Measurements from ENCODE around the gene FOXN4.

Gene FOXN4

GRCh38 chr12:109304485-109304884, 4.6 kb downstream of the FOXN4 start:
- DNase-seq: peak; percentile 63 to 92 (median 82)

GRCh38 chr12:109302770-109303169, 6.3 kb downstream of the FOXN4 start:
- DNase-seq: no peak

GRCh38 chr12:109302358-109302757, 6.7 kb downstream of the FOXN4 start:
- DNase-seq: peak in 2 of 3 experiments; percentile 30 to 60

- DNase-seq: no peak
Measured at GRCh38 chr12:109301643-109302168, 7.4 kb downstream of the FOXN4 start.

- no peak for DNase-seq
Measured at GRCh38 chr12:109299849-109300248, 9.2 kb downstream of the FOXN4 start.

DNA sequence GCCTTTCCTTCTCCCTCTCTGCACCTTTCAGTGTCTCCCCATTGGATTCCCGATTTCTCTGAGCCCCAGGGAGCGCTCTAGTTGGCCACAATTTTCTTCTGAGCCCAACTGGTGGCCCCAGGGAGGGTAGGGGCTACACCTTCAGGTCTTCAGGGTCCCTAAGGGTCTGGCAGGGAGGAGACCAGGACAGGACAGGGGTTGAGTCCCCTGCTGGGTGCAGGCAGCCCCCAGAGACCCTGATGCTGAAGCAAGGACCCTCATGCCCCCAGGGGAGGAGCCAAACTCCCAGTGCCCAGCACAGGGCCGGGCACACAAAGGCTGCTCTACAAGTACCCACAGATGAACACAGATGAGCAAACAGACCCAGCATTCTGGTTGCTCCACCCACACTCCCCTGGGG, 12.7 kb downstream of the FOXN4 start:
- no peak for DNase-seq

- no peak for DNase-seq
Measured at GRCh38 chr12:109295764-109296425, 13.2 kb downstream of the FOXN4 start.

GRCh38 chr12:109294286-109294796, 14.7 kb downstream of the FOXN4 start:
- no peak for DNase-seq

DNA sequence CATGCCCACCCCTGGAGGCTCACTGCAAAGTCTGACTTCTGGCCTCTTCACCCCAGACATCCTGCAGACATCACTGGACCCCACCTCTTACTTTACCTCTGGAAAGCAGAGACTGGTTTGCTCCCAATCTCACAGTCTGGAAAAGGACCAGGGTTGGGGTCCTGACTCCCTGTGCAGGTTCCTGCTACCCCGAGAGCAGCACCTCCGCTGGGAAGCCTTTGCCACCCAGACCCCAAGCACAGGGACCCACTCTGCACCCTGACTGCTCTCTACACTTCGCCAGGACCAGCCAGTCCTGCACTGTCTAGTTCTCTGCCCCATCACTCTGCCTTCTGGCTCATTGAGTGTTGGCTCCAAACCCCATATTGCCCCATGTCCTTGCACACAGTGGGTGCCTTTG, 16.0 kb downstream of the FOXN4 start:
- DNase-seq: no peak

GRCh38 chr12:109292342-109292711, 16.8 kb downstream of the FOXN4 start:
- no peak for DNase-seq

DNA sequence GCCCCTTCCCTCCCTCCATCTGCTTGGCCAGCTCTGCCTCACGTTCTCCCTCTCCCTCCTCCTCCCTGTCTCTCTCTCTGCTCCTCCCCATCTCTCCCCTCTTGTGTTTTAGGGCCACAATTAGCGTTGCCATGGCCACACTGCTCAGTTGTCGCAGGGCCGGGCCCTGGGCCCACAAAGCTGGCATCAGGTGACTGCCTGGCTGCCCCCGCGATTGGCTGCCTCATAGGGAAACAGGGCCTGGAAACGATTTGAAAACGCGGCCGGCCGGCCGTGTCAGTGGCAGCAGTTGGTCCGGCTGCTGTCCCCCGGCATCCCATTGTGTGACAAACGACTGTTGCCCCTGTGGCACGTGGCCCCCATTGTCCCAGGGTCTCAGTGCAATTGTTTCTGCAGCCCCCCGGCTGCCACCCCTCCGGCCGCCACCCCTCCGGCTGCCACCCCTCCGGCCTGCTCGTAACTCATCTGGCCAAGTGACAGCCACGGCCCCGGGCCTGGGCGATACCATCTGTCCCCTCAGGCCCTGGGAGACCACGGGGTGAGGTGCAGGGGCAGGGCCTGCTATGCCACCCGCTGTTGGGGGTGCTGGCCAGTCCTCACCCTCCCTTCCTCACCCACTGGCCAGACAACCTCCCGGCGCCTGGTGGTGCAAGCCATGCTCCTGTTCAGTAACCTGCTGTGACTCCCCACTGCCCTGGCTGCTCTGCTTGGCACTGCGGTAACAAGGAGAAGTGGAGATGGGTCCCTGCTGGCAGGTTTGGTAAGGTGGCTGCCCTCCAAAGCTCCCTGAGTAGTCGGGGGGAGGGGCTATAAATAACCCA, 17.4 kb downstream of the FOXN4 start:
- peak; percentile 98 to 99 (median 98) for DNase-seq

GRCh38 chr12:109291117-109291516, 18.0 kb downstream of the FOXN4 start:
- DNase-seq: no peak

DNA sequence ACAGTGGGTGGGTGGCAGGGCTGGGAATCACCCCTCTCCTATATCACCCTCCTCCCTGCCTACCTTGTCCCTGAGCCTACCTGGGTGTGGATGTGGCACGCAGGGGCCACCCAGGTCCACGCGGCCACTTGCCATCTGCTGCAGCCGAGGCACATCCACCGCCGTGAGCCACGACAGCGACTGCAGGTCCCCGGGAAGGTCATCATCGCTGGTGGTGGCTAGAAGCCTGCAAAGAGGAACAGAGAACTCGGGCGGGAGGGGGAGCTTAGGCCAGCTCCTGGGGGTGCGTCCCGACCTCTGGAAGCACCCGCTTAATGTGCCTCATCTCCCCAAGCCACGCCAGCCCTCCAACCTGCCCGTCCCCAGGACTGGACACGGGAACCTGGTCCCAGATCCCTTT, 19.0 kb downstream of the FOXN4 start:
- DNase-seq: no peak

GRCh38 chr12:109289551-109289950, 19.5 kb downstream of the FOXN4 start:
- no peak for DNase-seq

GRCh38 chr12:109289004-109289403, 20.1 kb downstream of the FOXN4 start:
- no peak for DNase-seq

DNA sequence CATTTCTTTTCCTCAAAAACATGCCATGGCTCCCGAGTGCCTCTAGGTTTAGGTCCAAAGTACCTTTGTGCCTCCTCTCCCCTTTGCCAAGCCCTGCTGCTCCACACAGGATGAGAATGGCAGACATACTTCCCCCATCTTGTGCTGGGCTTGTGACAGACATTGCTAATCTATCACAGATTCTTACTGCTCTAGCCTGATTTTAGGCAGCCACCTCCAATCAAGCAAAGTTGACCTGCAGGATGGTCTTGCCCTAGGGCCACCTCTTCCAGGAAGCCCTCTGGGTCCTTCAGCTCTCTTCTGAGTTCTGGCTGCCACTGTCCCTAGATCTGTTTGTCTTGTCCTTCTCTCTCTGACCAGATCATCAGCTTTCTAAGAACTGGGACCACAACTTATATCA, 20.5 kb downstream of the FOXN4 start:
- DNase-seq: no peak

GRCh38 chr12:109287811-109288469, 21.1 kb downstream of the FOXN4 start:
- DNase-seq: no peak

DNA sequence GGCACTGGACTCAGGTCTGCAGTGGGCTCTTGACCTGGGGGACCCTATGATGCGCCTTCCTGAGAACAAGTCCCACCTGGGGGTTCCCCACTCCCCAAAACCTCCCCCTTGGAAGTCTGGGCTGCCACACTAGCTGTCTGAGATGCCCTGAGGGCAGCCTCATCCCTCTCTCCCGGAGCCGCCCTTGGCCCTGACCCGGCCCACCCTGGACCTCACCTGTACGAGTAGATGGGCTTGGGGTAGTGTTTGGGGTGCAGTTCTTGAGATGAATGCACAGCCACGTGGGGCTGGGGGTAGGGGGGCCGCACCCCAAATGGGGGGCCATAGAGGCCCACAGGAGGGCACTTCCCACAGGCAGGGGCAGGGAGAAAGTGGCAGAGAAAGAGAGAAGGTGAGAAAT, 21.9 kb downstream of the FOXN4 start:
- no peak for DNase-seq

DNA sequence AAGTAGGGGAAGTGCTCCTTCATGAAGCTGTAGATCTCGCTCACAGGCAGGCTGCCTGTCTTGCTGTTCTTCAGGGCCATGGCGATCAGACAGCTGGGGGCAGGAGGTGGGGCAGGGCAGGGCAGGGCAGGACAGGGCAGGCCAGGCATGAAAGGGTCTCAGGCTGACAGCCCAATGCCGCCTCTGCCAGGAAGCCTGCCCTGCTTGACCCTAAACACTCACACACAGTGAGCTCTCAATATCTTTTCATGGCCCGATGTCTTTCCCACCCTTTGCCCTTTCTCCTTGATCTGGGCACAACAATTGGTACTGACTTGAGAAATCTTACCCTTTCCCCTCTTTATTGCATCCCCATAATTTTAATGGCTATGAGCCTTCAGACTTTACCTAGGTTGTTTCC, 22.4 kb downstream of the FOXN4 start:
- no peak for DNase-seq

DNA sequence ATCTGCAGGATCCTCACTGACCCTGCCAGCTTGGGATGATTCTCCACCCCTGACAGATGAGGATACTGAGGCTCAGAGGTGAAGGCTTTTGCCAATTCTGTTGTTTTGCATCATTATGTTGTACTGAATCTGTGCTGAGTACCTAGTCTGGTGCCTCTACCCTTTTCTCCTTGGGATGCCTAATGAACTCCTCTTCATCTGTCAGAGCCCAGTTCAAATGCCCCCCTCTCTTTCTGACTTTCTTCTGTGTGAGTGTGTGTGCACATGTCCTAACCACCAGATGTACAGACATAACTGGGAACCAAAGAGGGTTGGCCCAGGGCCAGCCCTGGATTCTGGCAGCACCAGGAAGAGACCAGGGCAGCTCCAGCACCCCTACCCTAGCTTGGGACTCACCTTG, 22.8 kb downstream of the FOXN4 start:
- DNase-seq: no peak

GRCh38 chr12:109284392-109284791, 24.7 kb downstream of the FOXN4 start:
- DNase-seq: no peak

GRCh38 chr12:109281452-109281851, 27.6 kb downstream of the FOXN4 start:
- no peak for DNase-seq

DNA sequence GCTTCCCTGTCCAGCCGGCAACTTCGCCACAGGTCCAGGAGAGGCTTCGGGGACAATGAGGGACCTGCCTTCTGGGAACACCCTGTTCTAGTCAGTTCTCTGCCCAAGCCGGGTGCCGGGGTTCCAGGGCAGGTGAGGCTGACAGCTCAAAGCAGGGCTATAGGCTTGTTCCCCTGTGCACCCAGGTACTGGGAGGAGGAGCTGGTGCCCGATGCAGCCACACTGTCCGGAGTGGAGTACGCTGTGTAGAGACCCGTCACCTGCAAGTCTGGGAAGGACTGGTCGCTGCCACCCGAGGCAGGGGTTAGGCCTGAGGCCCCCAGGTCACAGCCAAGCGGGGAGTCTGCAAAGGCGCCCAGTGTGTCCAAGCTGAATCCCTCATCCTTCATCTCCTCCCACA, 29.6 kb downstream of the FOXN4 start:
- DNase-seq: no peak

DNA sequence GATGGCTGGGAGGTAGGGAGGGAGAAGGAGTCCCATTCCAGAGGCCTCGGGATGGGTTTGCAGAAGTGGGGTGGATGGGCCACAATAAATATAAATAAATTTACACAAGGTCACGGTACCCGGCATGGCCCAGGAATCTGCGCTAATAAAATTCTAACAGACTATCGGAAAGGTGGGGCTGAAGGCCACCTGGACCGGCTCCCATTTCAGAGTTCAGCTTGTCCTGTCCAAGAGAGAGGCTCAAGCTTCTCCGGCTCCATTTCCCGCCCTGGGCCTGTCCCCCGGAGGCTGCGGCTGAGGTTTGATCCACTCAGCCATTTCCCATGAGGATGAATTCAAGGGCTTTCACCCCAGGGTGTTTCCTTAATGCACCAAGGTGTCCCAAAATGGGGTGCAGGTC, 30.2 kb downstream of the FOXN4 start:
- no peak for DNase-seq

Data from NCI-H1417 (cell line).